ENCODE data around the gene ZBED3.
A peak's percentile ranks its signal among the peaks of the same experiment; 100 is the strongest.

The ZBED3 gene

DNA sequence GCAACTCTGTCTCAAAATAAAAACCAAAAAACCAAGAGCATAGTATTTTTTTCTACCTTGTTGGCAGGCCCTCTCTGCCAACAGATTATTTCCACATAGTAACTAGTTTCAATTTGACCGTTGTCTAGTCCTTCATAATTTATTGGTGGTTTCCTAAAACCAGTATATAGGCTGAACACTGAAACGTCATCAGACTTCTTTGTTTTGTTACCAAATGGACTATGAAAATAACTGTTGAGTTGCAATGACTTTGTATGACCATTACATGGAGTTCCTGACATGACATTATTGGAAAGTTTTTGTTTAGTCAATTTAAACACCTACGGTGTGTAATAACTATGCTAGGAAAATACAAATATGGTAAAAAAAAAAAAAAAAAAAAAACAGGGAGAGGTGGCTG, 55.2 kb downstream of the ZBED3 start:
- no peak for ATAC-seq
- no peak for TF ChIP-seq RARB (CRISPR knock-in tag; IDR thresholded peaks at IDR 0.05)
- TF ChIP-seq, protein P1, sequence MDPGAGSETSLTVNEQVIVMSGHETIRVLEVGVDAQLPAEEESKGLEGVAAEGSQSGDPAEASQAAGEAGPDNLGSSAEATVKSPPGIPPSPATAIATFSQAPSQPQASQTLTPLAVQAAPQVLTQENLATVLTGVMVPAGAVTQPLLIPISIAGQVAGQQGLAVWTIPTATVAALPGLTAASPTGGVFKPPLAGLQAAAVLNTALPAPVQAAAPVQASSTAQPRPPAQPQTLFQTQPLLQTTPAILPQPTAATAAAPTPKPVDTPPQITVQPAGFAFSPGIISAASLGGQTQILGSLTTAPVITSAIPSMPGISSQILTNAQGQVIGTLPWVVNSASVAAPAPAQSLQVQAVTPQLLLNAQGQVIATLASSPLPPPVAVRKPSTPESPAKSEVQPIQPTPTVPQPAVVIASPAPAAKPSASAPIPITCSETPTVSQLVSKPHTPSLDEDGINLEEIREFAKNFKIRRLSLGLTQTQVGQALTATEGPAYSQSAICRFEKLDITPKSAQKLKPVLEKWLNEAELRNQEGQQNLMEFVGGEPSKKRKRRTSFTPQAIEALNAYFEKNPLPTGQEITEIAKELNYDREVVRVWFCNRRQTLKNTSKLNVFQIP (CRISPR knock-in tag; IDR thresholded peaks at IDR 0.05; ENCODE audit: borderline replicate concordance, low read depth) = no peak
- no peak for TF ChIP-seq ZFP3 (CRISPR knock-in tag; IDR thresholded peaks at IDR 0.05)
- no peak for TF ChIP-seq TOX (CRISPR knock-in tag; IDR thresholded peaks at IDR 0.05; ENCODE audit: borderline replicate concordance)
- TF ChIP-seq, protein P2, sequence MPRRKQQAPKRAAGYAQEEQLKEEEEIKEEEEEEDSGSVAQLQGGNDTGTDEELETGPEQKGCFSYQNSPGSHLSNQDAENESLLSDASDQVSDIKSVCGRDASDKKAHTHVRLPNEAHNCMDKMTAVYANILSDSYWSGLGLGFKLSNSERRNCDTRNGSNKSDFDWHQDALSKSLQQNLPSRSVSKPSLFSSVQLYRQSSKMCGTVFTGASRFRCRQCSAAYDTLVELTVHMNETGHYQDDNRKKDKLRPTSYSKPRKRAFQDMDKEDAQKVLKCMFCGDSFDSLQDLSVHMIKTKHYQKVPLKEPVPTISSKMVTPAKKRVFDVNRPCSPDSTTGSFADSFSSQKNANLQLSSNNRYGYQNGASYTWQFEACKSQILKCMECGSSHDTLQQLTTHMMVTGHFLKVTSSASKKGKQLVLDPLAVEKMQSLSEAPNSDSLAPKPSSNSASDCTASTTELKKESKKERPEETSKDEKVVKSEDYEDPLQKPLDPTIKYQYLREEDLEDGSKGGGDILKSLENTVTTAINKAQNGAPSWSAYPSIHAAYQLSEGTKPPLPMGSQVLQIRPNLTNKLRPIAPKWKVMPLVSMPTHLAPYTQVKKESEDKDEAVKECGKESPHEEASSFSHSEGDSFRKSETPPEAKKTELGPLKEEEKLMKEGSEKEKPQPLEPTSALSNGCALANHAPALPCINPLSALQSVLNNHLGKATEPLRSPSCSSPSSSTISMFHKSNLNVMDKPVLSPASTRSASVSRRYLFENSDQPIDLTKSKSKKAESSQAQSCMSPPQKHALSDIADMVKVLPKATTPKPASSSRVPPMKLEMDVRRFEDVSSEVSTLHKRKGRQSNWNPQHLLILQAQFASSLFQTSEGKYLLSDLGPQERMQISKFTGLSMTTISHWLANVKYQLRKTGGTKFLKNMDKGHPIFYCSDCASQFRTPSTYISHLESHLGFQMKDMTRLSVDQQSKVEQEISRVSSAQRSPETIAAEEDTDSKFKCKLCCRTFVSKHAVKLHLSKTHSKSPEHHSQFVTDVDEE (CRISPR knock-in tag; IDR thresholded peaks at IDR 0.05) = no peak
- no peak for TF ChIP-seq BACH2 (CRISPR knock-in tag; IDR thresholded peaks at IDR 0.05; ENCODE audit: borderline replicate concordance)
- no peak for TF ChIP-seq ISL1 (CRISPR knock-in tag; IDR thresholded peaks at IDR 0.05)
- no peak for TF ChIP-seq ZNF8 (CRISPR knock-in tag; IDR thresholded peaks at IDR 0.05)
- TF ChIP-seq ZNF565 (CRISPR knock-in tag; conservative IDR thresholded peaks at IDR 0.05; ENCODE audit: low read depth) = no peak
- TF ChIP-seq ARNTL (CRISPR knock-in tag; IDR thresholded peaks at IDR 0.05; ENCODE audit: borderline replicate concordance, low read depth) = no peak

DNA sequence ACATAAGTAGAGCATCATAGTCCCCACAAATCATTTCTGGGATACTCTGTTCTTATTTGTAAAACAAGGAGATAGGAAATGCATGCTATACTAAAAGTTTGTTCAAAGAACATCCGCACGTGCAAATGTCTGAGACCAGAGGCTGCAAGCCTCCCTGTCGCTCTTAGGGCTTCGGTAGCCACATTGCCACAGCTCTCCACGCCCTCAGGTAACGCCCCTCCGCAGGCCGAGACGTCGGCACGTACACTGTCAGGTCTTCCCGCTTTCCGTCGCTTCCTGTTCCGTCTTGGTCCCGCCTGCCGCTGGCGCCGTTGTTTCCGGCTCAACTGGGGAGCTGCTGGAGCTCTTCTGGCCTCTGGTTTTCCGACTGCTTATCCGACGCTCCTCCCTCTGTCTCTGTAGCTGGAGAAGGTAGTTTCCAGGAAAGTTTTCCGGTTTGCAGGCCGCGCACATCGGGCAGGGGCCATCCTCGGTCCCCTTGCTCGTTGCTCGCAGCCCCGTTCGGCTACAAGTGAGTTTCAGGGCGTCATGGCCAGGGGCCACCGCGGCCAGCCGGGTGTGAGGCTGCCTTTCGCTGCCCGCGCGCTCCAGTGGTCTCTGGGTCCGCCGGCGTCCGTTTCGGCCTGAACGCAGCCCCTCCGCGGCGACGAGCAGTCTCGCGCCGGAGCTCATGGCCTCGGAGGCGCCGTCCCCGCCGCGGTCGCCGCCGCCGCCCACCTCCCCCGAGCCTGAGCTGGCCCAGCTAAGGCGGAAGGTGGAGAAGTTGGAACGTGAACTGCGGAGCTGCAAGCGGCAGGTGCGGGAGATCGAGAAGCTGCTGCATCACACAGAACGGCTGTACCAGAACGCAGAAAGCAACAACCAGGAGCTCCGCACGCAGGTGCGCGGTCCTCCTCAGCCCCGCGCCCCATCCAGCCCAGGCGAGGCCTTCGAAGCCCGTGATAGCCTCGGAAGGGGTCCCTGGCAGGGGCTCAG, 56.7 kb downstream of the ZBED3 start, which contains the start of gene AGGF1:
Gene AGGF1, plus strand, starts transcription at position 308 of the 975 bp plus-strand sequence. Its CDS starts 363 bp downstream, at position 671.
- peak; percentile 99 for ATAC-seq
- TF ChIP-seq ISL1 (CRISPR knock-in tag; IDR thresholded peaks at IDR 0.05) = no peak
- TF ChIP-seq, protein P2 (CRISPR knock-in tag; IDR thresholded peaks at IDR 0.05) = no peak
- TF ChIP-seq, protein P3, sequence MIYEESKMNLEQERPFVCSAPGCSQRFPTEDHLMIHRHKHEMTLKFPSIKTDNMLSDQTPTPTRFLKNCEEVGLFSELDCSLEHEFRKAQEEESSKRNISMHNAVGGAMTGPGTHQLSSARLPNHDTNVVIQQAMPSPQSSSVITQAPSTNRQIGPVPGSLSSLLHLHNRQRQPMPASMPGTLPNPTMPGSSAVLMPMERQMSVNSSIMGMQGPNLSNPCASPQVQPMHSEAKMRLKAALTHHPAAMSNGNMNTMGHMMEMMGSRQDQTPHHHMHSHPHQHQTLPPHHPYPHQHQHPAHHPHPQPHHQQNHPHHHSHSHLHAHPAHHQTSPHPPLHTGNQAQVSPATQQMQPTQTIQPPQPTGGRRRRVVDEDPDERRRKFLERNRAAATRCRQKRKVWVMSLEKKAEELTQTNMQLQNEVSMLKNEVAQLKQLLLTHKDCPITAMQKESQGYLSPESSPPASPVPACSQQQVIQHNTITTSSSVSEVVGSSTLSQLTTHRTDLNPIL (CRISPR knock-in tag; IDR thresholded peaks at IDR 0.05; ENCODE audit: low read depth) = no peak
- TF ChIP-seq ZFP30 (CRISPR knock-in tag; IDR thresholded peaks at IDR 0.05) = no peak
- TF ChIP-seq SNAI2 (CRISPR knock-in tag; IDR thresholded peaks at IDR 0.05) = no peak
- no peak for TF ChIP-seq ZC3H10 (CRISPR knock-in tag; IDR thresholded peaks at IDR 0.05)
- TF ChIP-seq, protein P1 (CRISPR knock-in tag; IDR thresholded peaks at IDR 0.05; ENCODE audit: borderline replicate concordance, low read depth) = no peak
- TF ChIP-seq TCF4 (CRISPR knock-in tag; IDR thresholded peaks at IDR 0.05; ENCODE audit: borderline replicate concordance) = no peak
- no peak for TF ChIP-seq OSR1 (CRISPR knock-in tag; IDR thresholded peaks at IDR 0.05)
- TF ChIP-seq ESRRG (CRISPR knock-in tag; IDR thresholded peaks at IDR 0.05) = no peak
- no peak for TF ChIP-seq GLIS3 (CRISPR knock-in tag; IDR thresholded peaks at IDR 0.05)
- no peak for TF ChIP-seq ZNF70 (CRISPR knock-in tag; IDR thresholded peaks at IDR 0.05)
- TF ChIP-seq BACH2 (CRISPR knock-in tag; IDR thresholded peaks at IDR 0.05; ENCODE audit: borderline replicate concordance) = no peak
- TF ChIP-seq RARB (CRISPR knock-in tag; IDR thresholded peaks at IDR 0.05) = no peak
- no peak for TF ChIP-seq PPARA (CRISPR knock-in tag; IDR thresholded peaks at IDR 0.05; ENCODE audit: borderline replicate concordance)
- TF ChIP-seq, protein P4, sequence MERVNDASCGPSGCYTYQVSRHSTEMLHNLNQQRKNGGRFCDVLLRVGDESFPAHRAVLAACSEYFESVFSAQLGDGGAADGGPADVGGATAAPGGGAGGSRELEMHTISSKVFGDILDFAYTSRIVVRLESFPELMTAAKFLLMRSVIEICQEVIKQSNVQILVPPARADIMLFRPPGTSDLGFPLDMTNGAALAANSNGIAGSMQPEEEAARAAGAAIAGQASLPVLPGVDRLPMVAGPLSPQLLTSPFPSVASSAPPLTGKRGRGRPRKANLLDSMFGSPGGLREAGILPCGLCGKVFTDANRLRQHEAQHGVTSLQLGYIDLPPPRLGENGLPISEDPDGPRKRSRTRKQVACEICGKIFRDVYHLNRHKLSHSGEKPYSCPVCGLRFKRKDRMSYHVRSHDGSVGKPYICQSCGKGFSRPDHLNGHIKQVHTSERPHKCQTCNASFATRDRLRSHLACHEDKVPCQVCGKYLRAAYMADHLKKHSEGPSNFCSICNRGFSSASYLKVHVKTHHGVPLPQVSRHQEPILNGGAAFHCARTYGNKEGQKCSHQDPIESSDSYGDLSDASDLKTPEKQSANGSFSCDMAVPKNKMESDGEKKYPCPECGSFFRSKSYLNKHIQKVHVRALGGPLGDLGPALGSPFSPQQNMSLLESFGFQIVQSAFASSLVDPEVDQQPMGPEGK (CRISPR knock-in tag; IDR thresholded peaks at IDR 0.05; ENCODE audit: borderline replicate concordance) = no peak
- TF ChIP-seq CSDC2 (CRISPR knock-in tag; IDR thresholded peaks at IDR 0.05) = no peak
- TF ChIP-seq ZNF8 (CRISPR knock-in tag; IDR thresholded peaks at IDR 0.05) = no peak
